ENCODE data around the gene NDST1. TPM values are rescaled to one million over a fixed set of nuclear protein-coding genes. Genes with fewer than 3 reads are reported as not detected.

NDST1 gene
- total and polyA plus RNA-seq, 2 of the 8 experiments (the other 6 are each of a cell fraction or from before 2014, with no cell fraction given) = 27.0 to 72.0 TPM

DNA sequence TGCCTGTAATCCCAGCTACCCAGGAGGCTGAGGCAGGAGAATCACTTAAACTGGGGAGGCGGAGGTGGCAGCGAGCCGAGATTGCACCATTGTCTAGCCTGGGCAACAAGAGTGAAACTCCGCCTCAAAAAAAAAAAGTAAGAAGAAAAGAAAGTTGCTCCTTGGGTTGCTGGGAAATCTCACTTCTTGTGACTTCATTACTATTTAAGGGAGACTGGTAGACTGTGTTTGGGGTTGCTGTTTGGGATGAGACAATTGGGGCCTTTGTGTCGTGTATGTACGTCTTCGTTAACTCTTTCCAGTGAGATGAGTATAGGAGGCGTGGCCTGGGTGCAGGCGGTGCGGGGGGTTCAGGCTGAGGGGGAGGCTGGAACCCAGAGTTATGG, 11.6 kb downstream of the NDST1 start:
- H2AK5ac ChIP-seq (ENCODE audit: low read depth, low read length) = no peak overlapping the region
- no peak overlapping the region for H3K27ac ChIP-seq (ENCODE audit: low read depth, low read length)
- H3K79me2 ChIP-seq (ENCODE audit: control insufficient read depth in 1 of 2, insufficient read depth in 2 of 2, low read length in 2 of 2) = peaks cover 0 to 76% of the 10 kb centered on the region in 2 experiments; a peak in 2 of 4 replicates
- no peaks in the 10 kb centered on the region for H3K9me3 ChIP-seq (ENCODE audit: insufficient read depth in 2 of 2, low read depth in 1 of 2, low read length in 1 of 2)
- TF ChIP-seq RAD21 (IDR thresholded peaks at IDR 0.05 in 1 of 2, conservative IDR thresholded peaks at IDR 0.05 in 1 of 2; ENCODE audit: low read depth in 2 of 2, low read length in 2 of 2) (no peak), POLR2AphosphoS5 (IDR thresholded peaks at IDR 0.05; ENCODE audit: low read depth, low read length) (no peak), ZNF274 (IDR thresholded peaks at IDR 0.05; ENCODE audit: borderline replicate concordance, extremely low read depth, low read length) (no peak), GABPA (IDR thresholded peaks at IDR 0.05; ENCODE audit: borderline replicate concordance, insufficient read depth, low read length) (no peak), POU5F1 (IDR thresholded peaks at IDR 0.05; ENCODE audit: low read depth, low read length) (no peak), SIRT6 (IDR thresholded peaks at IDR 0.05; ENCODE audit: low read length) (no peak), CBX8 (IDR thresholded peaks at IDR 0.05; ENCODE audit: borderline replicate concordance, low read depth, low read length) (no peak), FOSL1 (IDR thresholded peaks at IDR 0.05; ENCODE audit: insufficient read depth, low read depth, low read length) (no peak), RBBP5 (IDR thresholded peaks at IDR 0.05; ENCODE audit: borderline replicate concordance, low read depth, low read length) (no peak), EP300 (IDR thresholded peaks at IDR 0.05; ENCODE audit: borderline replicate concordance in 1 of 2, low read depth in 2 of 2, low read length in 2 of 2) (no peak)
- TF ChIP-seq, protein P1, sequence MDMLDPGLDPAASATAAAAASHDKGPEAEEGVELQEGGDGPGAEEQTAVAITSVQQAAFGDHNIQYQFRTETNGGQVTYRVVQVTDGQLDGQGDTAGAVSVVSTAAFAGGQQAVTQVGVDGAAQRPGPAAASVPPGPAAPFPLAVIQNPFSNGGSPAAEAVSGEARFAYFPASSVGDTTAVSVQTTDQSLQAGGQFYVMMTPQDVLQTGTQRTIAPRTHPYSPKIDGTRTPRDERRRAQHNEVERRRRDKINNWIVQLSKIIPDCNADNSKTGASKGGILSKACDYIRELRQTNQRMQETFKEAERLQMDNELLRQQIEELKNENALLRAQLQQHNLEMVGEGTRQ (IDR thresholded peaks at IDR 0.05; ENCODE audit: low read length) = no peak
- H2BK15ac ChIP-seq (ENCODE audit: low read length) = no peak overlapping the region
- peaks cover 15 to 29% of the 10 kb centered on the region in 2 experiments for H4K20me1 ChIP-seq (replicated peaks in 1 of 2; ENCODE audit: control insufficient read depth in 1 of 2, insufficient read depth in 2 of 2, low read length in 2 of 2)
- ChIA-PET POLR2A (ENCODE audit: partially characterized antibody) (no interaction called here), CTCF (ENCODE audit: partially characterized antibody) (interaction anchor here (1.2 to 32.0 kb wide), 5 partner anchors 9 to 69 kb away, joined by 4 to 571 read pairs (median 8); partner anchors contain the start of gene NDST1)
- 94% methylated on average over 10 of the region's 10 CpGs; no CpG with 5 or more reads in 1 of the 2 experiments for WGBS, 2 experiments (ENCODE audit: extremely low coverage in 1 of 2, insufficient coverage in 1 of 2, insufficient read length in 1 of 2, insufficient replicate concordance in 2 of 2, low coverage in 1 of 2, low lambda C conversion rate in 2 of 2, missing lambda C conversion rate in 1 of 2)
- H3K27me3 ChIP-seq (replicated peaks in 1 of 4; ENCODE audit: control insufficient read depth in 3 of 4, extremely low read depth in 1 of 4, insufficient read depth in 3 of 4, low read length in 3 of 4) = no peaks in the 10 kb centered on the region
- DNase-seq (ENCODE audit: low read depth in 1 of 2, low spot score in 2 of 2) (no peak), FAIRE-seq (no peak)
- no peak overlapping the region for H3K4me2 ChIP-seq (ENCODE audit: insufficient read depth in 1 of 2, low read depth in 2 of 2, low read length in 2 of 2)
- H3K23me2 ChIP-seq (ENCODE audit: low read depth, low read length) = no peaks in the 10 kb centered on the region
- H2BK5ac ChIP-seq (ENCODE audit: low read depth, low read length) = 0 out of 2 replicates have a peak overlapping the region, but pooled peaks have one; percentile 2
- no peak overlapping the region for H2BK12ac ChIP-seq (ENCODE audit: low read depth, low read length)
- H3K14ac ChIP-seq (ENCODE audit: insufficient read length) = no peak overlapping the region
- no peak overlapping the region for H3K4me3 ChIP-seq (ENCODE audit: extremely low read depth in 1 of 4, insufficient read depth in 2 of 4, low read depth in 3 of 4, low read length in 4 of 4)
- H2BK20ac ChIP-seq (ENCODE audit: low read length) = no peak overlapping the region
- no peak overlapping the region for H2BK120ac ChIP-seq (replicated peaks; ENCODE audit: low read depth, low read length)
- no peak overlapping the region for H3K23ac ChIP-seq (ENCODE audit: insufficient read length)
- H4K8ac ChIP-seq (ENCODE audit: extremely low read depth, insufficient read depth, low read length) = no peak overlapping the region
- H3K79me1 ChIP-seq (ENCODE audit: low read depth, low read length) = peaks cover 26% of the 10 kb centered on the region
- H3K4me1 ChIP-seq (replicated peaks in 1 of 4; ENCODE audit: control insufficient read depth in 3 of 4, insufficient read depth in 4 of 4, low read length in 3 of 4) = peaks cover 0 to 13% (median 5%) of the 10 kb centered on the region in 4 experiments; a peak in 6 of 7 replicates
- H2AFZ ChIP-seq (ENCODE audit: low read length) = no peak overlapping the region
- H3K9ac ChIP-seq (replicated peaks in 1 of 4; ENCODE audit: extremely low read depth in 1 of 4, low read depth in 3 of 4, low read length in 3 of 4) = no peak overlapping the region; a peak in 1 of 7 replicates
- H3K56ac ChIP-seq (replicated peaks; ENCODE audit: insufficient read length, low read depth, low read length) = no peak overlapping the region
- no peak overlapping the region for H3K4ac ChIP-seq (replicated peaks; ENCODE audit: insufficient read length, low read depth, low read length)
- no peak overlapping the region for H3K18ac ChIP-seq (ENCODE audit: extremely low read depth, low read length)
- H4K5ac ChIP-seq (ENCODE audit: insufficient read length, low read depth, low read length) = no peak overlapping the region
- H3K36me3 ChIP-seq (ENCODE audit: control insufficient read depth in 2 of 4, insufficient read depth in 4 of 4, low read length in 3 of 4) = peaks cover 0 to 6% (median 4%) of the 10 kb centered on the region in 4 experiments; a peak in 2 of 8 replicates
- no peak overlapping the region for H4K91ac ChIP-seq (replicated peaks; ENCODE audit: insufficient read length, low read length)
